HG02943 (cell line): ENCODE measurements around the gene ITPR2.

Experiments
- ATAC-seq: cut with Tn5 transposase; IDR thresholded peaks from one replicate; pipeline ENCODE4 v1.9.1; 2021; ENCODE audit warnings: mild to moderate bottlenecking, low read depth, moderate library complexity; ENCODE audit not compliant: unreplicated experiment

ITPR2 gene

GRCh38 chr12:26297396-26298070 lies 535.5 kb downstream of the ITPR2 start:
- ATAC-seq = no peak

- ATAC-seq = no peak
Measured at GRCh38 chr12:26295001-26295400, 538.0 kb downstream of the ITPR2 start.

- ATAC-seq = no peak
Measured at GRCh38 chr12:26293612-26294011, 539.4 kb downstream of the ITPR2 start.

- no peak for ATAC-seq
Measured at GRCh38 chr12:26292596-26292995, 540.4 kb downstream of the ITPR2 start.

DNA sequence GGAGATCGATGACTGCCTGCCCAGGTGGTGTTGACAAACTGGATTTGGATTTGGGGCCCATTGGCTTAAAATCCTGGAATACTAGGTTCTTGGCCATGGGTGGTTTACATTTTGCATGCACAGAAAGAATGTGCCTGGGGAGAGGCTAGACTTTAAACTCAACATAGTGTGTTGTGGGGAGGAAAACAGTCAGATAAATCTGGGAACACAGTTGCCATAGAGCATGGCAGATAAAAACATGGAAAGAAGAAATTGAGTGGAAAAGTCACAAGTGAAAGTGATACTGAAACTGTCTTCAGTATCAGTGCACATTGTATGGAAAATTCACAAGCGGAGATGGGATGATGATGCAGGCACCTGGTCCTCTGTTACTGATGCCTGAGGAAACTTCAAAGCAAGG lies 542.4 kb downstream of the ITPR2 start:
- ATAC-seq = no peak

- no peak for ATAC-seq
Measured at GRCh38 chr12:26287671-26288381, 545.2 kb downstream of the ITPR2 start.
